ENCODE results near the gene S100A11. TPM values are rescaled to one million over a fixed set of nuclear protein-coding genes. Genes with fewer than 3 reads are reported as not detected.

S100A11 gene
- total and polyA plus RNA-seq, 9 of the 15 experiments (the other 6 are each of a cell fraction or from before 2014, with no cell fraction given), result 131 to 808 (median 235) TPM

DNA sequence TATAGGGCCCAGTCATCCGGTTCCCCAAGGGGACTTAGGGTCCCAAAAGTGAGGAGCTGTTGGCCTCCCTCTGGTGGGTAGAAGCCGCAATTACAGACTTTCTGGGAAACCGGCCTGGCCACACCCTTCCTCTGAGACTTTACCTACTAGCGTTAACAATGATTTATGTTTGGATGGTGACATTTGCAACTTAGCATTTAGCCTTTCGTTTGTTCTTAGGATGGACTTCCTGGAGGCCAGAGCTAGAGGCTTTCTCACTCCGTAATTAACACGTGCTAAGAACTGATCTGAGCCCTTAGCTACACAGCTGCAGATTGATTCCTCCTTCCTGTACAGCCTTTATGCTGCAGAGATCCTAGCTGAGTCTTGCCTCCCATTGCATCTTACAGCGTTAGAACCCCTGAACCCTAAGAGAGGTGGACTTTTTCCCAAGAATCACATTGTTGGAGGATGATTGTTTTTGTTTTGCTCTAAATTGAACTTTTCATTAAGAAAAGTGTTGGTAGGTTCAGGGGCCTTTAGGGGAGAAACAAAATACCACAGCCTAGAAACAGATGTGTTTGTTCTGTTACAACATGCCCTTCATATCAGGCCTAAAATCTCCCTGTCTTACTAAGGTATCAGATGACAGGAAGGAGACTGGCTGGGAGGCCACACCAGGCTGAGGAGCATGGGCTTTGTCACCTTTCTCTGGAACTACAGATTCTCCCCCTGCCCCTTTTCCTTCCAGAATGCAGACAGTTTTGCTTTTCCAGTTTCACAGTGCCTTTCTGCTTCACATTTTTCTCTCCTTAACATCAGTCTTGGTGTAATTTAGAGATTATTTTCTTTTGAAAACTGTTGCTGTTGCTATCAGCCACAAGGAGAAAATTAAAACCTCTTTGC is 1.9 kb downstream of the S100A11 start (continued):
- TF ChIP-seq, protein P1, sequence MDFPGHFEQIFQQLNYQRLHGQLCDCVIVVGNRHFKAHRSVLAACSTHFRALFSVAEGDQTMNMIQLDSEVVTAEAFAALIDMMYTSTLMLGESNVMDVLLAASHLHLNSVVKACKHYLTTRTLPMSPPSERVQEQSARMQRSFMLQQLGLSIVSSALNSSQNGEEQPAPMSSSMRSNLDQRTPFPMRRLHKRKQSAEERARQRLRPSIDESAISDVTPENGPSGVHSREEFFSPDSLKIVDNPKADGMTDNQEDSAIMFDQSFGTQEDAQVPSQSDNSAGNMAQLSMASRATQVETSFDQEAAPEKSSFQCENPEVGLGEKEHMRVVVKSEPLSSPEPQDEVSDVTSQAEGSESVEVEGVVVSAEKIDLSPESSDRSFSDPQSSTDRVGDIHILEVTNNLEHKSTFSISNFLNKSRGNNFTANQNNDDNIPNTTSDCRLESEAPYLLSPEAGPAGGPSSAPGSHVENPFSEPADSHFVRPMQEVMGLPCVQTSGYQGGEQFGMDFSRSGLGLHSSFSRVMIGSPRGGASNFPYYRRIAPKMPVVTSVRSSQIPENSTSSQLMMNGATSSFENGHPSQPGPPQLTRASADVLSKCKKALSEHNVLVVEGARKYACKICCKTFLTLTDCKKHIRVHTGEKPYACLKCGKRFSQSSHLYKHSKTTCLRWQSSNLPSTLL (IDR thresholded peaks at IDR 0.05), result no peak
- TF ChIP-seq ATF6 (CRISPR knock-in tag; IDR thresholded peaks at IDR 0.05), result no peak
- TF ChIP-seq POLR2AphosphoS5 (IDR thresholded peaks at IDR 0.05; ENCODE audit: control insufficient read depth, insufficient read depth, low read depth, low read length), result peak; percentile 24
- no peak for TF ChIP-seq NFIX (CRISPR knock-in tag; IDR thresholded peaks at IDR 0.05; ENCODE audit: low read depth)
- no peak for TF ChIP-seq JUNB (CRISPR knock-in tag; conservative IDR thresholded peaks at IDR 0.05)
- TF ChIP-seq, protein P2, sequence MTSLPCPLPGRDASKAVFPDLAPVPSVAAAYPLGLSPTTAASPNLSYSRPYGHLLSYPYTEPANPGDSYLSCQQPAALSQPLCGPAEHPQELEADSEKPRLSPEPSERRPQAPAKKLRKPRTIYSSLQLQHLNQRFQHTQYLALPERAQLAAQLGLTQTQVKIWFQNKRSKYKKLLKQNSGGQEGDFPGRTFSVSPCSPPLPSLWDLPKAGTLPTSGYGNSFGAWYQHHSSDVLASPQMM (CRISPR knock-in tag; IDR thresholded peaks at IDR 0.05), result no peak
- no peak for TF ChIP-seq IRF2 (CRISPR knock-in tag; IDR thresholded peaks at IDR 0.05)
- no peak for TF ChIP-seq ARID3A (IDR thresholded peaks at IDR 0.05; ENCODE audit: borderline replicate concordance, low read depth, low read length)
- no peak for TF ChIP-seq HNRNPLL (IDR thresholded peaks at IDR 0.05; ENCODE audit: low read depth, low read length, poor library complexity, severe bottlenecking)
- TF ChIP-seq, protein P3, sequence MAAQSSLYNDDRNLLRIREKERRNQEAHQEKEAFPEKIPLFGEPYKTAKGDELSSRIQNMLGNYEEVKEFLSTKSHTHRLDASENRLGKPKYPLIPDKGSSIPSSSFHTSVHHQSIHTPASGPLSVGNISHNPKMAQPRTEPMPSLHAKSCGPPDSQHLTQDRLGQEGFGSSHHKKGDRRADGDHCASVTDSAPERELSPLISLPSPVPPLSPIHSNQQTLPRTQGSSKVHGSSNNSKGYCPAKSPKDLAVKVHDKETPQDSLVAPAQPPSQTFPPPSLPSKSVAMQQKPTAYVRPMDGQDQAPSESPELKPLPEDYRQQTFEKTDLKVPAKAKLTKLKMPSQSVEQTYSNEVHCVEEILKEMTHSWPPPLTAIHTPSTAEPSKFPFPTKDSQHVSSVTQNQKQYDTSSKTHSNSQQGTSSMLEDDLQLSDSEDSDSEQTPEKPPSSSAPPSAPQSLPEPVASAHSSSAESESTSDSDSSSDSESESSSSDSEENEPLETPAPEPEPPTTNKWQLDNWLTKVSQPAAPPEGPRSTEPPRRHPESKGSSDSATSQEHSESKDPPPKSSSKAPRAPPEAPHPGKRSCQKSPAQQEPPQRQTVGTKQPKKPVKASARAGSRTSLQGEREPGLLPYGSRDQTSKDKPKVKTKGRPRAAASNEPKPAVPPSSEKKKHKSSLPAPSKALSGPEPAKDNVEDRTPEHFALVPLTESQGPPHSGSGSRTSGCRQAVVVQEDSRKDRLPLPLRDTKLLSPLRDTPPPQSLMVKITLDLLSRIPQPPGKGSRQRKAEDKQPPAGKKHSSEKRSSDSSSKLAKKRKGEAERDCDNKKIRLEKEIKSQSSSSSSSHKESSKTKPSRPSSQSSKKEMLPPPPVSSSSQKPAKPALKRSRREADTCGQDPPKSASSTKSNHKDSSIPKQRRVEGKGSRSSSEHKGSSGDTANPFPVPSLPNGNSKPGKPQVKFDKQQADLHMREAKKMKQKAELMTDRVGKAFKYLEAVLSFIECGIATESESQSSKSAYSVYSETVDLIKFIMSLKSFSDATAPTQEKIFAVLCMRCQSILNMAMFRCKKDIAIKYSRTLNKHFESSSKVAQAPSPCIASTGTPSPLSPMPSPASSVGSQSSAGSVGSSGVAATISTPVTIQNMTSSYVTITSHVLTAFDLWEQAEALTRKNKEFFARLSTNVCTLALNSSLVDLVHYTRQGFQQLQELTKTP (IDR thresholded peaks at IDR 0.05; ENCODE audit: low read depth in 1 of 2, partially characterized antibody in 2 of 2), result peak; percentile 16 to 52
- TF ChIP-seq, protein P4, sequence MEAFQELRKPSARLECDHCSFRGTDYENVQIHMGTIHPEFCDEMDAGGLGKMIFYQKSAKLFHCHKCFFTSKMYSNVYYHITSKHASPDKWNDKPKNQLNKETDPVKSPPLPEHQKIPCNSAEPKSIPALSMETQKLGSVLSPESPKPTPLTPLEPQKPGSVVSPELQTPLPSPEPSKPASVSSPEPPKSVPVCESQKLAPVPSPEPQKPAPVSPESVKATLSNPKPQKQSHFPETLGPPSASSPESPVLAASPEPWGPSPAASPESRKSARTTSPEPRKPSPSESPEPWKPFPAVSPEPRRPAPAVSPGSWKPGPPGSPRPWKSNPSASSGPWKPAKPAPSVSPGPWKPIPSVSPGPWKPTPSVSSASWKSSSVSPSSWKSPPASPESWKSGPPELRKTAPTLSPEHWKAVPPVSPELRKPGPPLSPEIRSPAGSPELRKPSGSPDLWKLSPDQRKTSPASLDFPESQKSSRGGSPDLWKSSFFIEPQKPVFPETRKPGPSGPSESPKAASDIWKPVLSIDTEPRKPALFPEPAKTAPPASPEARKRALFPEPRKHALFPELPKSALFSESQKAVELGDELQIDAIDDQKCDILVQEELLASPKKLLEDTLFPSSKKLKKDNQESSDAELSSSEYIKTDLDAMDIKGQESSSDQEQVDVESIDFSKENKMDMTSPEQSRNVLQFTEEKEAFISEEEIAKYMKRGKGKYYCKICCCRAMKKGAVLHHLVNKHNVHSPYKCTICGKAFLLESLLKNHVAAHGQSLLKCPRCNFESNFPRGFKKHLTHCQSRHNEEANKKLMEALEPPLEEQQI (IDR thresholded peaks at IDR 0.05), result no peak
- no peak for TF ChIP-seq HEY1 (CRISPR knock-in tag; IDR thresholded peaks at IDR 0.05; ENCODE audit: borderline replicate concordance)
